HG03039 (cell line): ENCODE measurements around the gene ATF7IP2.
A peak's percentile ranks its signal among the peaks of the same experiment; 100 is the strongest.
"Not testable (repeated sequence)": the region's sequence is repeated elsewhere in the genome, so short reads cannot be mapped to it uniquely, and the experiment has no call there.

Experiments used
- ATAC-seq: cut with Tn5 transposase; IDR thresholded peaks from one replicate; pipeline ENCODE4 v1.9.1; 2021; ENCODE audit warnings: mild to moderate bottlenecking, moderate library complexity; ENCODE audit not compliant: unreplicated experiment

Gene ATF7IP2, protein sequence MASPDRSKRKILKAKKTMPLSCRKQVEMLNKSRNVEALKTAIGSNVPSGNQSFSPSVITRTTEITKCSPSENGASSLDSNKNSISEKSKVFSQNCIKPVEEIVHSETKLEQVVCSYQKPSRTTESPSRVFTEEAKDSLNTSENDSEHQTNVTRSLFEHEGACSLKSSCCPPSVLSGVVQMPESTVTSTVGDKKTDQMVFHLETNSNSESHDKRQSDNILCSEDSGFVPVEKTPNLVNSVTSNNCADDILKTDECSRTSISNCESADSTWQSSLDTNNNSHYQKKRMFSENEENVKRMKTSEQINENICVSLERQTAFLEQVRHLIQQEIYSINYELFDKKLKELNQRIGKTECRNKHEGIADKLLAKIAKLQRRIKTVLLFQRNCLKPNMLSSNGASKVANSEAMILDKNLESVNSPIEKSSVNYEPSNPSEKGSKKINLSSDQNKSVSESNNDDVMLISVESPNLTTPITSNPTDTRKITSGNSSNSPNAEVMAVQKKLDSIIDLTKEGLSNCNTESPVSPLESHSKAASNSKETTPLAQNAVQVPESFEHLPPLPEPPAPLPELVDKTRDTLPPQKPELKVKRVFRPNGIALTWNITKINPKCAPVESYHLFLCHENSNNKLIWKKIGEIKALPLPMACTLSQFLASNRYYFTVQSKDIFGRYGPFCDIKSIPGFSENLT

DNA sequence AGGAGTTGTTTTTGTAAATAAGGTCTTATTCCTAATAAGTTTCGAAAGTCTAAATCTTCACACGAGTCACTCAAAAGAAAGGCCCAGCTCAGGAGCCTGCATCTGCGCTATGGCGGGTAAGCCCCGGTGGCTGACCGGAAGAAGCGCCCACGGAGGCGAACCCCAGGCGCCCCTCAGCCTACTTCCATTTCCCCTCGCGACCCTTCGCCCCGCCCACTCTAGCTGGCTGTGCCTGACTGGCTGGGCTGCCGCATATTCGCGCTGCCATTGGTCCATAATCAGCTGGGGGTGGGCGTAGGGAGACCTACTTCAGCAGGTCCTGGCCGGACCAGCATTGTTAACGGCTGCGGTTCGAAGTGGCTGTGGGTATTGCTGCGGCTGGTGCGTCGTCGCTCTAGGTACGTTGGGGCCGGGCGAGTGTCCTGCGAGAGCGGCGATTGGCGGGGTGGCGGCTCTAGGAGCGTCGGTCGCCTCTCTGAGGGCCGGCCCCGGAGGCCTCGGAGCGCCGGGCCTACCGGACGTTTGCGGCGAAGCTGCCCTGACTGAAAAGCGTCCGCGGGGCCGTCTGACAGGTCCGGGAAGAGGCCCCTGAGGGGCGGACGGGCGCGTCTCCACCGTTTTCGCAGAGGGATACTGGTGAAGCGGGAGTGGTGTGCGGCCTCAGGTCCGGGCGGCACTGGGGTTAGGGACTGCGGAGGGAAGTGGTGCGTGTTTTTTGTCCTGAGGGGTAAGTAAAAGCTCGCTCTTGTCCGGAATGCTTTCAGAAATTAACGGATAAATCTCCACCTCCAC lies at the start of gene ATF7IP2:
TSS of gene ATF7IP2 (plus strand) at position 337 of the 792 bp plus-strand sequence. CDS start 44,560 bp downstream, outside the sequence.
- peak; percentile 96 for ATAC-seq

DNA sequence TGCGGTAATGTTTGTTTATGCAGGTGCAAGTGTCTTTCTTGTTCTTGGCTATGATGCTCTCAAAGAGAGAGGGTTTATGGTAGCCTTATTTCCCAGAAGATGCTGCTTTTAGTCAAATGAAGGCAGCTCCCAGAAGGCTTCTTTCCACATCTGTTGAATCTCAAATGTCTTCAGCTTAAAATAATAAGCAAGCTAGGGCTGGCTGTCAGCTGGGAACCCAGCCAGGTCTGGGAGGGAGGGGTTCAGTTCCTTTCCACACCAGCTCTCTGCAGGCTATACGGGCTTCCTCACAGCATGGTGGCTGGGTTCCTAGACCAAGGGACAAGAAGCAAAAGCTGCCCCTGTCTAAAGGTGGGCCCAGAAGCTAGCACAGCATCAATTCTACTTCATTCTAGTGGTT lies 47.4 kb upstream of the ATF7IP2 start:
- ATAC-seq, result no peak

DNA sequence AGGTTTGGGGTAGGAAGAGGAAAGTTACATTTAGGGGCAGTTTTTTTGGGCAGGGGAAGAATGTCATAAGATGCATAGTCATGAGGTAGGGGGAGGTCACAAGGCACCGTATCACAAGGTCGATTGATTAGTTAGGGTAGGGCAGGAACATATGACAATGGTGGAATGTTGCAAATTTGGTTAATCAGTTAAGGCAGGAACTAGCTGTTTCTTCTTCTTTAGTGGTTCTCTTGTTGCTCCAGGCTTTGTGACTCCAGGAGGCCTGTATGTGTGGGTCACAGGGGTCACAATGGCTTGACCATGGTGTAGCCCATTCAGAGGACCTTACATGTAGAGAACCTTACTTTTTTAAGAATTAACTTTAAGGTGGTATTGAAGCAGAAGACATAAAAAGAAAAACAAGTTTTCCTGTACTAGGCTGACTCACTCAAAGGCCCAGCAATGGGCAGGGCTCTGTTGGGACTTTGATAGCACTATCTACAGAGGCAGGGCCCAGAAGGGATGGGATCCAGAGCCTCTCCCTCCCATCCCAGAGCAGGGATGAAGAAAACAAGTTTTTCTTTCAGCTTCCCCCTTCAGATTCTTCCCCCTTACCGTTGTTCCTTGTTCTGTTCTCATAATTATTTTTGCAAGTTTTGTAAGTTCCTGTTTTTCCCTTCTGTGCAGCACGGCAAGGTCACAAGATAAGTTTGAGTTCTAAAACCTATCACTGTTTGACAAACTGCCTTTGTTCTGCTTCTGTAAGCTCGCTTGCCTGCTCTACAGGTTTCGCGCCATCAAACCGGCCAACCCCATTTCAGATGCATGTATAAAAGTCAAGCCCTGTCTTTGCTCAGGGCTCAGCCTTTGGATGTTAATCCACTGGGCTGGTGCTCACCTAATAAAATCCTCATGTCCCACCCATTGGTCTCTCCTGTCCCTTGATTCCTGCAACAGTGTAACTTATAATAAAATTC lies 45.8 kb upstream of the ATF7IP2 start:
- ATAC-seq, result no peak

GRCh38 chr16:10343124-10343760 lies 42.6 kb upstream of the ATF7IP2 start:
- no peak for ATAC-seq

DNA sequence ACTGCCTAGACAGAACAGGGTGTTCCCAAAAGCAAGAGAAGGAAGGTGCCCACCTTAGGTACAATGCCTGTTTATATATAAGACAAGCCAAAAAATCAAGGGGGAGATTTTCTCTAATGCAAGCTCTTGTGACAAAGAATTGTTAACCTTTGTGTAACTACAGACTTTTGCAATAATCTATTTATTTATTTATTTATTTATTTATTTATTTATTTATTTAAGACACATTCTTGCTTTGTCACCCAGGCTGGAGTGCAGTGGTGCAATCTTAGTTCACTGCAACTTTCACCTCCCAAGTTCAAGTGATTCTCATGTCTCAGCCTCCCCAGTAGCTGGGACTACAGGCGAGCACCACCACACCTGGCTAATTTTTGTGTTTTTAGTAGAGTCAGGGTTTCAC lies 41.2 kb upstream of the ATF7IP2 start:
- ATAC-seq, result not testable (repeated sequence)

DNA sequence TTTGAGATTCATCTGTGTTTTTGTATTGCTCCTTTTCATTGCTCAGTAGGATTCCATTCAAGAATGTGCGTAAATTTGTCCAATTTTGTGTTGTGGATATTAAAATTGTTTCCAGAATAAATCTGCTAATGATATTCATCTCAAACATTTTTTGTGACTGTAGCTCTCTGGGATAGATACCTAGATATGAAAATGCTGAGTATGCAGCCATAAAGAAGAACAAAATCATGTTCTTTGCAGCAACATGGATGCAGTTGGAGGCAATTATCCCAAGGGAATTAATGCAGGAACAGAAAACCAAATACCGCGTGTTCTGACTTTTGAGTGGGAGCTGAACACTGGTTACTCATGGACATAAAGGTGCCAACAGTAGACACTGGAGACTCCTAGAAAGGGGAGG lies 40.2 kb upstream of the ATF7IP2 start:
- ATAC-seq, result no peak

- ATAC-seq, result no peak
Measured at GRCh38 chr16:10349851-10350250, 36.0 kb upstream of the ATF7IP2 start.

GRCh38 chr16:10352262-10352661 lies 33.6 kb upstream of the ATF7IP2 start:
- no peak for ATAC-seq

- no peak for ATAC-seq
Measured at GRCh38 chr16:10355589-10355988, 30.3 kb upstream of the ATF7IP2 start.

DNA sequence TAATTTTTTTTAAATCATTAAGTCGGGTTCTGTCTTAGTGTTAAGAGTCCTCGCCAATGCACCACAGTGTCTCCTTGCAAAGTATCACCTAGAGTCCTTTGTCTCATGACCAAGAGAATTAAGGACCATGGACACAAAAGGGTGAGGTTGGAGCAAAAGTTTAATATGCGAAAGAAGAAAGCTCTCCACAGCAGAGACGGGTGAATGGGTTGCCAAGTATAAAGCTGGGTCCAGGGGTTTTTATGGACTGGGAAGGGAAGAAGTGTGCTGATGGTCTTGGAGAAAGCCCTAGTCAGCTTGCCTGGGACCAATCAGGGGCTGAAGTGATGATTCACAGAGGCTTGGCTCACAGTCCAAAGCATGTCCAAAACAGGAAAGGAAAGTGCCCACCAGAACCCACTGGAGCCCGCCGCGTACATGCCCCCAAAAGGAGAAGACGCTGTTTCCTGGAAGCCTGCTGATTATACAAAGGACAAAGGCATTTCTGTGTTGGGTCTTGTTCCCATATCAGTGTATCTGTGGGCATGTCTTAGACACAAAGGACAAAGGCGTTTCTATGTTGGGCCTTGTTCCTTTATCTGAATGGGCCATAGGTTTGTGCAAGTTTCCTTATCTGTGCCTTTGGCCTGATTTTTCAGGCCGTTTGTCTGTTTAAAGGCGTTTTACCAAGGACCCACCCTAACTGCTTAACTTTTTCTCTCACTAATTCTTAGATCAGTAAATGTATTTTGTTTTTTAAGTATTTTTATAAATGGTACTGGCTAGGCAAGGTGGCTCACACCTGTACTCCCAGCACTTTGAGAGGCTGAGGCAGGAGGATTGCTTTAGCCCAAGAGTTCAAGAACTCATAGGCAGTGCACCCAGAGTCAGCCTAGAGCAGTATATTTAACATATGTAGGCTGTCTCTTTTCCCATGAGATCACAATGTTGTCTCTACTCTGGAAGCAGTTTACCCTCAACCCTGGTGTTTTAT lies 28.7 kb upstream of the ATF7IP2 start:
- ATAC-seq, result no peak

- ATAC-seq, result not testable (repeated sequence)
Measured at GRCh38 chr16:10361747-10362076, 24.1 kb upstream of the ATF7IP2 start.

- no peak for ATAC-seq
Measured at GRCh38 chr16:10362077-10362863, 23.6 kb upstream of the ATF7IP2 start.

- not testable (repeated sequence) for ATAC-seq
Measured at GRCh38 chr16:10362864-10363197, 23.0 kb upstream of the ATF7IP2 start.

GRCh38 chr16:10366619-10367018 lies 19.2 kb upstream of the ATF7IP2 start:
- ATAC-seq, result not testable (repeated sequence)

GRCh38 chr16:10367616-10368188 lies 18.2 kb upstream of the ATF7IP2 start:
- no peak for ATAC-seq

DNA sequence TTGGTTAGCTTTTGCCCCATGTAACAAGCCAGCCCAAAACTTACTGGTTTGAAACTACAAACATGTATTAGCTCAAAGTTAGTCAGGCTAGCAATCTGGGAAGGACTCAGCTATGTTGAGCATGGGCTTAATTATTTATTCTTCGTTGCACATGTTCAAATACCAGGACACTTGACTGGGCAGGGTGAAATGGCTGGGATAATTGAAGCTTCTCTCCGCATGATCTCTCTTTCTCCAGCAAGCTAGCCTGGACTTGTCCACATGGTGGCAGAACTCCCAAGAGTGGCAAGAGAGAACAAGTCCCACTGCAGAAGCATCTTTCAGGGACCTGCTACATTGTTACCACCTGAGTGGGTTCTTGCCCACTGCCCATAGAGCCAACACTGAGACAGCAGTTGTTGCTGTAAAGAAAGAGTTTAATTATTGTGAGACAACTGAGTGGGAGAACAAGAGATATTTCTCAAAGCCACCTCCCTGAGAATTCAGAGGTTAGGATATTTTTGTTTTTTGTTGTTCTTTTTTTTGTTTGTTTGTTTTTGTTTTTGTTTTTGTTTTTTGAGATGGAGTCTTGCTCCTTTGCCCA lies 16.8 kb upstream of the ATF7IP2 start:
- ATAC-seq, result no peak

GRCh38 chr16:10370096-10370726 lies 15.7 kb upstream of the ATF7IP2 start:
- no peak for ATAC-seq
